Endothelial cell of umbilical vein (primary cell): ENCODE measurements around the gene RCOR3. TPM values are rescaled to one million over a fixed set of nuclear protein-coding genes. Genes with fewer than 3 reads are reported as not detected.

Experiments used
- BruUV-seq: library from RNA; stranded (reverse); fragments of 400-500 nt; replicated peaks from 2 replicates; lab custom pipeline; 2021; lab: Mats Ljungman, UMichigan
- CTCF ChIA-PET: fragments of 300-600, 350-600 bp; sonication (Branson Sonifier 250); formaldehyde crosslinking; loops from one replicate; lab custom pipeline; 2021; ENCODE audit warnings: antibody characterized with exemption, inconsistent platforms; lab: Charles Lee
- POLR2A ChIA-PET: fragments of 300-600, 350-600 bp; sonication (Branson Sonifier 250); formaldehyde crosslinking; loops from one replicate; lab custom pipeline; 2021; ENCODE audit warnings: antibody characterized with exemption, inconsistent platforms; lab: Charles Lee
- DNase-seq: peaks from one replicate; pipeline ENCODE4 v3.0.0-alpha.2; 2011; ENCODE audit warnings: low read depth, low spot score
- FAIRE-seq: peaks from 2 replicates; lab custom pipeline; 2011; peaks lifted over from hg19 to GRCh38; lab: Jason Lieb, UNC
- H2AFZ ChIP-seq: 2 replicates; pipeline ENCODE4 v1.6.0; 2012; ENCODE audit warnings: low read depth, low read length, control low read depth, inconsistent platforms
- H3K27ac ChIP-seq: 2 replicates; pipeline ENCODE4 v1.5.1; 2011; ENCODE audit warnings: low read depth, mild to moderate bottlenecking, control low read depth, low read length, moderate library complexity; ENCODE audit not compliant: insufficient read depth
- H3K27me3 ChIP-seq, 2 experiments: 2 replicates each; pipeline versions ENCODE4 v1.6.0 to v1.6.1; 2011; ENCODE audit warnings: low read length in 2 of 2, mixed read lengths in 1 of 2; ENCODE audit not compliant: control insufficient read depth in 2 of 2, insufficient read depth in 2 of 2
- H3K36me3 ChIP-seq, 2 experiments: 2 replicates in 1 of 2; 3 replicates in 1 of 2; pipeline ENCODE4 v1.5.1; 2011; ENCODE audit warnings: low read length in 2 of 2, mild to moderate bottlenecking in 1 of 2, moderate library complexity in 1 of 2; ENCODE audit not compliant: control insufficient read depth in 2 of 2, insufficient read depth in 2 of 2; ENCODE audit errors: extremely low read depth in 1 of 2
- H3K4me1 ChIP-seq: 3 replicates; pipeline ENCODE4 v1.5.1; 2011; ENCODE audit warnings: mild to moderate bottlenecking, low read length; ENCODE audit not compliant: control insufficient read depth, insufficient read depth; ENCODE audit errors: extremely low read depth
- H3K4me2 ChIP-seq: 2 replicates; pipeline ENCODE4 v1.6.1; 2011; ENCODE audit warnings: low read length, control low read depth, mixed read lengths; ENCODE audit not compliant: insufficient read depth
- H3K4me3 ChIP-seq, 3 experiments: fragments of 200-600 bp in 1 of 3; sonication (generic), shearing (Covaris generic) in 1 of 3; replicated peaks in 1 of 3; 2 replicates each; pipeline ENCODE4 v1.5.1; 2011 to 2016; ENCODE audit warnings: control low read depth in 3 of 3, low read length in 3 of 3, mild to moderate bottlenecking in 2 of 3, inconsistent platforms in 1 of 3, low read depth in 1 of 3, moderate library complexity in 1 of 3; ENCODE audit not compliant: insufficient read depth in 1 of 3
- H3K79me2 ChIP-seq: 2 replicates; pipeline ENCODE4 v1.6.0; 2012; ENCODE audit warnings: low read length, inconsistent platforms; ENCODE audit not compliant: control insufficient read depth, insufficient read depth
- H3K9ac ChIP-seq: replicated peaks from 2 replicates; pipeline ENCODE3; 2011; ENCODE audit warnings: low read length, control low read depth; ENCODE audit not compliant: insufficient read depth; ENCODE audit errors: extremely low read depth
- H3K9me1 ChIP-seq: replicated peaks from 3 replicates; pipeline ENCODE4 v1.6.0; 2011; ENCODE audit warnings: mild to moderate bottlenecking, low read length; ENCODE audit not compliant: control insufficient read depth, insufficient read depth; ENCODE audit errors: extremely low read depth
- H3K9me3 ChIP-seq: replicated peaks from 2 replicates; pipeline ENCODE4 v1.5.1; 2012; ENCODE audit warnings: low read length, inconsistent platforms; ENCODE audit not compliant: control insufficient read depth, insufficient read depth
- H4K20me1 ChIP-seq: replicated peaks from 2 replicates; pipeline ENCODE3; 2011; ENCODE audit warnings: mild to moderate bottlenecking, low read length; ENCODE audit not compliant: control insufficient read depth, insufficient read depth; ENCODE audit errors: extremely low read depth
- EZH2 ChIP-seq: IDR thresholded peaks from 2 replicates; pipeline ENCODE4 v1.6.1; 2012; ENCODE audit warnings: borderline replicate concordance, low read depth, mild to moderate bottlenecking, moderate library complexity, low read length, inconsistent platforms; ENCODE audit not compliant: severe bottlenecking
- FOS ChIP-seq: IDR thresholded peaks from 2 replicates; pipeline ENCODE4 v1.6.1; 2011; ENCODE audit warnings: mild to moderate bottlenecking, low read length, moderate library complexity, borderline replicate concordance; ENCODE audit not compliant: insufficient read depth
- GATA2 ChIP-seq: IDR thresholded peaks from 2 replicates; pipeline ENCODE4 v1.7.0; 2011; ENCODE audit warnings: low read depth, mild to moderate bottlenecking, moderate library complexity, mixed read lengths, low read length; ENCODE audit not compliant: insufficient read length, insufficient read depth
- JUN ChIP-seq: IDR thresholded peaks from 2 replicates; pipeline ENCODE4 v1.6.1; 2011; ENCODE audit warnings: borderline replicate concordance, low read depth; ENCODE audit not compliant: insufficient read length, insufficient read depth
- MYC ChIP-seq: IDR thresholded peaks from one replicate; pipeline ENCODE4 v1.6.1; 2011; ENCODE audit warnings: mild to moderate bottlenecking, low read depth, low read length
- POLR2A ChIP-seq: IDR thresholded peaks from 2 replicates; pipeline ENCODE4 v1.6.1; 2012; ENCODE audit warnings: low read depth, mild to moderate bottlenecking, control low read depth, low read length
- POLR2AphosphoS5 ChIP-seq: IDR thresholded peaks from 2 replicates; pipeline ENCODE4 v1.6.1; 2012; ENCODE audit warnings: low read depth, mild to moderate bottlenecking, control low read depth, low read length, moderate library complexity; ENCODE audit not compliant: insufficient read depth
- dilution Hi-C: fragments of 300-500 bp; cut with MboI; formaldehyde crosslinking; loops from one replicate; pipeline ENCODE4 v1.15.0; 2019; ENCODE audit warnings: low sequenced_read_pairs; ENCODE audit not compliant: extremely low pct_ligation_motif_present
- intact Hi-C: fragments of 100-400 bp; cut with micrococcal nuclease; formaldehyde crosslinking; loops from one replicate; pipeline ENCODE4 v1.10.0; 2022
- polyA plus RNA-seq, 4 experiments: library from polyadenylated mRNA; depleted of rRNA in 3 of 4; stranded (reverse) in 3 of 4; unstranded in 1 of 4; fragments of >200 nt; gene quantifications; 2 replicates each; pipeline versions ENCODE4 v1.2.1 to v1.2.3, GENCODE V29; 2011 to 2012; ENCODE audit warnings: missing spikeins in 1 of 4
- total RNA-seq: library from RNA; stranded (reverse); gene quantifications from 2 replicates; pipeline ENCODE4 v1.2.3, GENCODE V29; 2021
- TF ChIP-seq, protein P1 (sequence below): IDR thresholded peaks from 2 replicates; pipeline ENCODE4 v1.6.1; 2011; ENCODE audit not compliant: insufficient read depth, insufficient read length
- TF ChIP-seq, protein P2 (sequence below), 2 donors: IDR thresholded peaks; 1 replicate in 1 of 2; 2 replicates in 1 of 2; pipeline ENCODE4 v1.5.1; 2011; ENCODE audit warnings: low read length in 2 of 2, mild to moderate bottlenecking in 2 of 2, moderate library complexity in 2 of 2, control low read depth in 1 of 2, inconsistent platforms in 1 of 2, low read depth in 1 of 2; ENCODE audit not compliant: insufficient read depth in 1 of 2; ENCODE audit errors: extremely low read depth in 1 of 2

Gene RCOR3
- total and polyA plus RNA-seq, 2 donors (not counting 3 experiments of a cell fraction or from before 2014, with no cell fraction given): 24.2 to 34.0 TPM

DNA sequence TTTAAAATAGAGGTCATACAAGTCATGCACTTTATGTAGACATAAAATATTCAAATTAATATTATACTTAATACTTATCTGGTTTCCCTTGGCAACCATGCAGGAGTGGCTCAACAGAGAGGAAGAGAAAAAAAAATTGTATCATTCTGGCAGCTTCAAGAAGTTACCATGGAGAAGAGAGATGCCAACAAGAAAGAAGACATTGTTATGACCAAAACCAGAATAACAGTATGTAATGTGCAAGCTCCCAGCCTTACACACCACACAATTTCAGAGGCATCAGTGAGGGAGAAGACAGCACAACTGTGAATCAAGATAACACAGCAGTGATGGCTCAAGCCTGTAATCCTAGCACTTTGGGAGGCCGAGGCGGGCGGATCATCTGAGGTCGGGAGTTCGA, 49.1 kb upstream of the RCOR3 start:
- H3K79me2 ChIP-seq: no peaks in the 10 kb centered on the region
- no peaks in the 10 kb centered on the region for H3K4me1 ChIP-seq
- CTCF ChIA-PET: no interaction called here
- no peak for TF ChIP-seq GATA2
- TF ChIP-seq POLR2AphosphoS5: no peak
- TF ChIP-seq, protein P1, sequence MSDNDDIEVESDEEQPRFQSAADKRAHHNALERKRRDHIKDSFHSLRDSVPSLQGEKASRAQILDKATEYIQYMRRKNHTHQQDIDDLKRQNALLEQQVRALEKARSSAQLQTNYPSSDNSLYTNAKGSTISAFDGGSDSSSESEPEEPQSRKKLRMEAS: no peak
- TF ChIP-seq POLR2A: no peak
- no peak for TF ChIP-seq FOS
- no peak for TF ChIP-seq EZH2
- no peak for TF ChIP-seq JUN
- no peak for TF ChIP-seq MYC
- TF ChIP-seq, protein P2, sequence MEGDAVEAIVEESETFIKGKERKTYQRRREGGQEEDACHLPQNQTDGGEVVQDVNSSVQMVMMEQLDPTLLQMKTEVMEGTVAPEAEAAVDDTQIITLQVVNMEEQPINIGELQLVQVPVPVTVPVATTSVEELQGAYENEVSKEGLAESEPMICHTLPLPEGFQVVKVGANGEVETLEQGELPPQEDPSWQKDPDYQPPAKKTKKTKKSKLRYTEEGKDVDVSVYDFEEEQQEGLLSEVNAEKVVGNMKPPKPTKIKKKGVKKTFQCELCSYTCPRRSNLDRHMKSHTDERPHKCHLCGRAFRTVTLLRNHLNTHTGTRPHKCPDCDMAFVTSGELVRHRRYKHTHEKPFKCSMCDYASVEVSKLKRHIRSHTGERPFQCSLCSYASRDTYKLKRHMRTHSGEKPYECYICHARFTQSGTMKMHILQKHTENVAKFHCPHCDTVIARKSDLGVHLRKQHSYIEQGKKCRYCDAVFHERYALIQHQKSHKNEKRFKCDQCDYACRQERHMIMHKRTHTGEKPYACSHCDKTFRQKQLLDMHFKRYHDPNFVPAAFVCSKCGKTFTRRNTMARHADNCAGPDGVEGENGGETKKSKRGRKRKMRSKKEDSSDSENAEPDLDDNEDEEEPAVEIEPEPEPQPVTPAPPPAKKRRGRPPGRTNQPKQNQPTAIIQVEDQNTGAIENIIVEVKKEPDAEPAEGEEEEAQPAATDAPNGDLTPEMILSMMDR (IDR thresholded peaks at IDR 0.05; ENCODE audit: extremely low read depth in 1 of 2, insufficient read depth in 1 of 2, low read depth in 1 of 2, low read length in 2 of 2): no peak
- BruUV-seq: no TSS peak
- no peaks in the 10 kb centered on the region for H3K9me1 ChIP-seq
- no peaks in the 10 kb centered on the region for H3K9me3 ChIP-seq
- H4K20me1 ChIP-seq: no peaks in the 10 kb centered on the region
- no peak overlapping the region for H3K9ac ChIP-seq
- H2AFZ ChIP-seq: no peak overlapping the region
- H3K27ac ChIP-seq: no peak overlapping the region
- H3K27me3 ChIP-seq: peaks cover 0 to 1% of the 10 kb centered on the region in 2 experiments
- dilution Hi-C loops (no loop called here), intact Hi-C loops (no loop called here)
- no peak for FAIRE-seq
- no peaks in the 10 kb centered on the region for H3K36me3 ChIP-seq
- no peak overlapping the region for H3K4me2 ChIP-seq
- no peak for DNase-seq
- no peak overlapping the region for H3K4me3 ChIP-seq
- POLR2A ChIA-PET: no interaction called here
